Left ventricle myocardium inferior (tissue), 1 donor: ENCODE data around the gene BANP. TPM values are rescaled to one million over a fixed set of nuclear protein-coding genes. Genes with fewer than 3 reads are reported as not detected.

Experiments used
- DNase-seq: peaks from one replicate; pipeline ENCODE4 v3.0.0-alpha.2; 2020
- H3K27ac ChIP-seq: fragments of 200-600 bp; replicated peaks from 2 replicates; pipeline ENCODE4 v1.8.0; 2021
- H3K27me3 ChIP-seq: fragments of 200-600 bp; 2 replicates; pipeline ENCODE4 v1.8.0; 2021; ENCODE audit warnings: low read depth
- H3K36me3 ChIP-seq: fragments of 200-600 bp; 2 replicates; pipeline ENCODE4 v1.8.0; 2021
- H3K4me1 ChIP-seq: fragments of 200-600 bp; 2 replicates; pipeline ENCODE4 v1.8.0; 2021
- H3K4me3 ChIP-seq: fragments of 200-600 bp; 2 replicates; pipeline ENCODE4 v1.8.0; 2021; ENCODE audit warnings: mild to moderate bottlenecking, moderate library complexity
- H3K9me3 ChIP-seq: fragments of 200-600 bp; replicated peaks from 2 replicates; pipeline ENCODE4 v1.8.0; 2021
- CTCF ChIP-seq: fragments of 200-600 bp; IDR thresholded peaks from 2 replicates; pipeline ENCODE4 v1.8.0; 2021; ENCODE audit warnings: antibody characterized with exemption, mild to moderate bottlenecking, borderline replicate concordance
- intact Hi-C: fragments of 100-400 bp; cut with micrococcal nuclease; formaldehyde crosslinking; loops from one replicate; pipeline ENCODE4 v1.11.0; 2022
- total RNA-seq: library from RNA; stranded (reverse); fragmentation: NEBNext Ultra II Directional; extraction: Animal tissue kit (Norgen Biotek cat#: 25700); gene quantifications from one replicate; pipeline ENCODE4 v1.2.1, GENCODE V29; 2021
- donor health status: DM: no; HTN: yes; CAD: no; lungs with severe emphysema.

The BANP gene
- total RNA-seq, 1 donor from 2014 or later: 12.6 TPM

DNA sequence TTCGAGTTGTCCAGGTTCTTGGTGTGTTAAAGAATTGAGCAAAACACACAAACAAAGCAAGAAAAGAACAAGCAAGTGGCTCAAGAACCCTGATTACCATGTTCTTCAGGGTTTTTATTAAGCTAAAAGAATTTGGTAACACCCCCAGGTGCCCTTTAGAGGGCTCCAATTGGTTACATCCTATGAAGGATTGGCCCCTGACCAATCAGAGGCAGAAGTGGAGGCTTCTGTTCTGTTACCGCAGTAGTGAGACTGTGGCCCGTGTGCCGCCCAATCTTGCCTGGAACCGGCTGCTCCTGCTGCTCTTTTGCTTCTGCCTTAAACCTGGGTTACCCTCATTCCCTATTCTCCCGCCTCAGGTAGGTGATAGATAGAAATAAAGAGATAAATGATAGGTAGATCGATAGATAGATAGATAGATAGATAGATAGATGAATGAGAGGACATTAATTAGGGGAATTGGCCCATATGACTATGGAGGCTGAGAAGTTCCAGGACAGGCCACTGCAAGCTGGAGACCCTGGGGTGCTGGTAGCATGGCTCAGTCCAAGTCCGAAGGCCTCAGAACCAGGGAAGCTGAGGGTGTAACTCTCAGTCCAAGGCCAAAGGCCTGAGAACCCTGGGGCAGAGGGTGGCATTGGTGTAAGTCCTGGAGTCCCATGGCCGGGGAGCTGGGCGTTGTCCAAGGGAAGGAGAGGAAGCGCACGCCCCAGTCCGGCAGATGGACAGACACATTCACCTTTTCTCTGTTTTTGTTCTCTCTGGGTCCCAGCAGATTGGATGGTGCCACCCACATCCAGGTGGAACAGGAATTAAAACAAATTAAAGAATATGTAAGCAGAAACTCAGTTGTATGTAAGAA is 11.4 kb upstream of the BANP start:
- no peak for TF ChIP-seq CTCF
- H3K27ac ChIP-seq: no peak overlapping the region
- H3K27me3 ChIP-seq: no peaks in the 10 kb centered on the region
- no peak overlapping the region for H3K4me3 ChIP-seq
- intact Hi-C loops: no loop called here
- H3K36me3 ChIP-seq: no peaks in the 10 kb centered on the region
- H3K9me3 ChIP-seq: no peaks in the 10 kb centered on the region
- peaks cover under 1% of the 10 kb centered on the region for H3K4me1 ChIP-seq
- DNase-seq: no peak

- Histone ChIP-seq H3K27me3 (no peaks in the 10 kb centered on the region), H3K36me3 (no peaks in the 10 kb centered on the region), H3K4me1 (peaks cover 6% of the 10 kb centered on the region), H3K9me3 (no peaks in the 10 kb centered on the region), H3K4me3 (no peak overlapping the region), H3K27ac (no peak overlapping the region)
- DNase-seq: no peak
- no peak for TF ChIP-seq CTCF
- intact Hi-C loops: no loop called here
Measured at GRCh38 chr16:87942680-87943079, 8.6 kb upstream of the BANP start.

DNA sequence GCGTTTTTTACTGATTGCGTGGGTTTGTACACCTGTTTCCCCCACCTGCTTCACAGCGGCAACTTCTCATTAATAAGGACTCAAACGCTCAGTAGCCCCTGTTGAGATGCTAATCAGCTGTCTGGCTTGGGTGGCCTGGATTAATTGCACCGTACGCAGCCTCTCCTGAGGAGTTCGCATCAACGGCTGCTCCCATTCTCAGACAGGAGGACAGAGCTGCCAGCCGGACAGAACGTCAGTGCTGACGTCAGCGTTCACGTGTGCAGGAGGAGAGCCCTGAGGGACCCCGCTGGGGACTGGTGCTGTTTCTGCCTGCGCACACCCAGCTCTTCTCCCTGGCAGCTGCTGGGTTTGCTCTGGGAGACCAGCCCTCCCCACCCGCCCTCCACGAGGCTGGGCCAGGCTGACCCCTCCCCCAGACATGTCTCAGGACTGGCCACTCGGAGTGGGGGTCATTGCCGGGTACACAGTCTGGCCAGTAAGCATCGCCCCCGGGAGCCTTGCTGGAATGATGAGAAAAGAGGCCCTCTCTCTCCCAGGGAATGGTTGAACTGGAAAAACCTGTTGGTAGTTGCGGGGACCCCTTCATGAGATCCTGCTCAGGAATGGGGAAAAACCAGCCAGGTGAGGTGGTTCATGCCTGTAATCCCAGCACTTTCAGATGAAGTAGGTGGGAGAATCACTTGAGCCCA is 5.7 kb upstream of the BANP start:
- peak; percentile 73 for DNase-seq
- intact Hi-C loops: no loop called here
- H3K27ac ChIP-seq: peak overlapping the region; percentile 60

GRCh38 chr16:87946596-87947347 is 4.5 kb upstream of the BANP start:
- no peaks in the 10 kb centered on the region for H3K9me3 ChIP-seq
- no peaks in the 10 kb centered on the region for H3K27me3 ChIP-seq
- no peak for DNase-seq
- TF ChIP-seq CTCF: no peak
- no peaks in the 10 kb centered on the region for H3K36me3 ChIP-seq
- intact Hi-C loops: no loop called here
- H3K4me3 ChIP-seq: no peak overlapping the region
- H3K27ac ChIP-seq: no peak overlapping the region
- H3K4me1 ChIP-seq: peaks cover 9% of the 10 kb centered on the region

More for the DNA sequence above, 5.7 kb upstream of the BANP start:
- peak overlapping the region; percentile 62 for H3K4me3 ChIP-seq
- no peaks in the 10 kb centered on the region for H3K36me3 ChIP-seq
- peaks cover 6% of the 10 kb centered on the region for H3K4me1 ChIP-seq
- H3K9me3 ChIP-seq: no peaks in the 10 kb centered on the region
- no peak for TF ChIP-seq CTCF
- no peaks in the 10 kb centered on the region for H3K27me3 ChIP-seq

- H3K27me3 ChIP-seq: no peaks in the 10 kb centered on the region
- H3K4me1 ChIP-seq: peaks cover 16% of the 10 kb centered on the region
- no peak overlapping the region for H3K27ac ChIP-seq
- TF ChIP-seq CTCF: no peak
- no peaks in the 10 kb centered on the region for H3K36me3 ChIP-seq
- H3K4me3 ChIP-seq: no peak overlapping the region
- intact Hi-C loops: no loop called here
- no peaks in the 10 kb centered on the region for H3K9me3 ChIP-seq
- no peak for DNase-seq
Measured at GRCh38 chr16:87947356-87948118, 3.7 kb upstream of the BANP start.
